Mesothelial cell of epicardium (in vitro differentiated cells): Measurements from ENCODE around the gene BRAP. TPM values are rescaled to one million over a fixed set of nuclear protein-coding genes. Genes with fewer than 3 reads are reported as not detected.

Experiments
- DNase-seq, 2 experiments: peaks; one replicate each; pipeline ENCODE4 v3.0.0; 2021; ENCODE audit warnings: low spot score in 2 of 2; ENCODE audit not compliant: unreplicated experiment in 2 of 2
- H3K27ac Mint-ChIP-seq: 2 replicates; pipeline ENCODE4 v1.8.0; 2021; ENCODE audit warnings: mixed read lengths
- H3K27me3 Mint-ChIP-seq: 2 replicates; pipeline ENCODE4 v1.8.0; 2021; ENCODE audit warnings: low read depth, mixed read lengths
- H3K36me3 Mint-ChIP-seq: 2 replicates; pipeline ENCODE4 v1.8.0; 2021; ENCODE audit warnings: mixed read lengths
- H3K4me1 Mint-ChIP-seq: 2 replicates; pipeline ENCODE4 v1.8.0; 2021; ENCODE audit warnings: mixed read lengths
- H3K4me3 Mint-ChIP-seq: 2 replicates; pipeline ENCODE4 v1.8.0; 2021; ENCODE audit warnings: mild to moderate bottlenecking, moderate library complexity, mixed read lengths
- H3K9me3 Mint-ChIP-seq: 2 replicates; pipeline ENCODE4 v1.8.0; 2021; ENCODE audit warnings: mixed read lengths
- CTCF ChIP-seq: fragments of 200-600 bp; sonication (generic); IDR thresholded peaks from one replicate; pipeline ENCODE4 v1.5.0; 2021; ENCODE audit warnings: antibody characterized with exemption; ENCODE audit not compliant: unreplicated experiment
- total RNA-seq: library from RNA; stranded (reverse); gene quantifications from 3 replicates; pipeline ENCODE4 v1.2.1, GENCODE V29; 2021

BRAP gene
- total RNA-seq, 1 donor from 2014 or later, result 18.6 TPM

- Mint-ChIP-seq H3K36me3 (peaks cover 35% of the 10 kb centered on the region), H3K27me3 (no peaks in the 10 kb centered on the region), H3K4me3 (no peak overlapping the region), H3K27ac (no peak overlapping the region), H3K4me1 (no peaks in the 10 kb centered on the region), H3K9me3 (no peaks in the 10 kb centered on the region)
- no peak for DNase-seq
- no peak for TF ChIP-seq CTCF
Observed at GRCh38 chr12:111650912-111651311, 34.8 kb downstream of the BRAP start.

- TF ChIP-seq CTCF, result no peak
- H3K27me3 Mint-ChIP-seq, result no peaks in the 10 kb centered on the region
- H3K27ac Mint-ChIP-seq, result peak overlapping the region; percentile 90
- no peak overlapping the region for H3K4me3 Mint-ChIP-seq
- peaks cover 29% of the 10 kb centered on the region for H3K4me1 Mint-ChIP-seq
- no peaks in the 10 kb centered on the region for H3K9me3 Mint-ChIP-seq
- DNase-seq, result no peak
- H3K36me3 Mint-ChIP-seq, result peaks cover 34% of the 10 kb centered on the region
Observed at GRCh38 chr12:111645433-111645832, 40.3 kb downstream of the BRAP start.

- no peak for DNase-seq
- Mint-ChIP-seq H3K27me3 (no peaks in the 10 kb centered on the region), H3K4me1 (peaks cover 41% of the 10 kb centered on the region), H3K27ac (peak overlapping the region; percentile 91), H3K36me3 (peaks cover 26% of the 10 kb centered on the region), H3K9me3 (no peaks in the 10 kb centered on the region), H3K4me3 (no peak overlapping the region)
- TF ChIP-seq CTCF, result no peak
Observed at GRCh38 chr12:111643427-111643826, 42.3 kb downstream of the BRAP start.

- Mint-ChIP-seq H3K27me3 (no peaks in the 10 kb centered on the region), H3K4me1 (peaks cover 43% of the 10 kb centered on the region), H3K4me3 (no peak overlapping the region), H3K27ac (peak overlapping the region; percentile 91), H3K36me3 (peaks cover 26% of the 10 kb centered on the region), H3K9me3 (no peaks in the 10 kb centered on the region)
- no peak for DNase-seq
- no peak for TF ChIP-seq CTCF
Observed at GRCh38 chr12:111642681-111643426, 42.9 kb downstream of the BRAP start.

- Mint-ChIP-seq H3K27me3 (no peaks in the 10 kb centered on the region), H3K9me3 (no peaks in the 10 kb centered on the region), H3K27ac (no peak overlapping the region), H3K36me3 (peaks cover 8% of the 10 kb centered on the region), H3K4me1 (peaks cover 61% of the 10 kb centered on the region), H3K4me3 (no peak overlapping the region)
- no peak for TF ChIP-seq CTCF
- no peak for DNase-seq
Observed at GRCh38 chr12:111640506-111640905, 45.2 kb downstream of the BRAP start.

GRCh38 chr12:111638556-111638955, 47.2 kb downstream of the BRAP start:
- no peak for DNase-seq
- Mint-ChIP-seq H3K9me3 (no peaks in the 10 kb centered on the region), H3K36me3 (peaks cover under 1% of the 10 kb centered on the region), H3K27ac (peak overlapping the region; percentile 98), H3K4me1 (peaks cover 58% of the 10 kb centered on the region), H3K27me3 (no peaks in the 10 kb centered on the region), H3K4me3 (no peak overlapping the region)
- no peak for TF ChIP-seq CTCF
